ENCODE data around the gene UBE2I. TPM values are rescaled to one million over a fixed set of nuclear protein-coding genes. Genes with fewer than 3 reads are reported as not detected.

The UBE2I gene
- total RNA-seq, 3 donors from 2014 or later, result 79.8 to 101 (median 96.9) TPM

DNA sequence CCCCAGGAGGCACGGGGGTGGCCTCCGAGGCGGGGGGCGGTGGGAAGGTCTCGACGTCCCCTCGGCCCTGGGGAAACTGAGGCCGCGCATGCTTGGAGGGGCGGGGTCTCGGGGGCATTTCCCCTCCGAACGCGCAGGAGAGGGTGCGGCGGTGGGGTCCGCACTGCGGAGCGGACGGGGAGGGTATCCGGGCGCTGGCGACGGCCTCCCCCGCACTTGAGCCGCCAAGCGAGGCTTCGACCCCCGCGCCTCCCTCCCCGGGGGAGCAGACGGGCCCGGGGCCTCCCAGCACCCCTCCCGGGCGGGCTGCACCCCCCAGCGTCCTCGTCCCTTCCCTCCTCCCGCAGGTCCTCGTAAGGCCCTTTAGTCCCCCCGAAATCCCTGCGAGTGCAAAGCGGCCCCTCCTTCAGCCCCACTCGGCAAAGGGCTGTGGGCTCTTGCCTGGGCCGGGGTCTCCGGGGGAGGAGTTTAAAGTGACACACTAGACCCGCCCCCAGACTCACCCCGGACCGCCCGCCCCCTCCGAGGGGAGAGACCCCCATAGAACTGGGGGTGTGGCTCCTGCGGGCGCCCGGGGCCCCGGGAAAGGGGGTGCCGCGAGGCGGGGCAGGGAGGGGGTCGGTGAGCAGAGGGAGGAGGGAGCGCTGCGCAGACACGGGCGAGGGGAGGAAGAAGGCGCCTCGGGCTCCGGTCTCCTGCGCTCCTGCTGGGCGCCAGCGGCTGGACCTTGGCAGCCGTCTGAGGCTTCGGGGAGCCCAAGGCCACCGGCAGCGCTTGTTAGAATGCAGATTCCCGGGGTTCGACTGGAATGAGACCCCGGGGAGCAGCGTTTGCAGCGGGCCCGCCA lies 24.6 kb downstream of the UBE2I start:
- TF ChIP-seq CTCF (IDR thresholded peaks at IDR 0.05), result no peak
- intact Hi-C loops (cut with DNase I, micrococcal nuclease), result no loop called here
- ATAC-seq (no peak), DNase-seq (no peak)
- peaks cover 24% of the 10 kb centered on the region for H3K4me1 ChIP-seq (ENCODE audit: low read depth)
- no peaks in the 10 kb centered on the region for H3K36me3 ChIP-seq (ENCODE audit: low read depth)
- H3K4me3 ChIP-seq, result no peak overlapping the region
- no peaks in the 10 kb centered on the region for H3K9me3 ChIP-seq

DNA sequence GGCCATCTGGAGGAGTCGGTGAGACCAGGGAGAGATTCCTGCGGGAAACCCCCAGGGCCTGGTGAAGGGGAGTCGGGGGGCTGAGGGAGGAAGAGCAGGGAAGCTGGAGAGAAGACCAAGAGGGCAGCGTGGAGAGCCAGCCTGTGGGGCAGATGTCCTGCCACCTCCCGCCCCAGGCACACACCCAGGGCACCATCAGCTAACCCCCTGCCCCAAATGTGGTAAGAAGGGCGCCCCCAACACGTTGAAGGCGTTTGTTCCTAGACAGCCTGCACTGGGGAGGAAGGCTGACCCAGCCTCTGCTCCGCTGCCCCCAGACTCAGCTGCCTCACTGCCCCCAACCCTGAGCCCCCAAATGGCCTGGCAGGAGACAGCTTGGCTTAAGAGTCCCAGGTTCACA lies 25.3 kb downstream of the UBE2I start:
- TF ChIP-seq CTCF (IDR thresholded peaks at IDR 0.05), result no peak
- ATAC-seq (no peak), DNase-seq (no peak)
- Histone ChIP-seq H3K9me3 (no peaks in the 10 kb centered on the region), H3K4me3 (no peak overlapping the region), H3K36me3 (ENCODE audit: low read depth) (no peaks in the 10 kb centered on the region), H3K4me1 (ENCODE audit: low read depth) (peaks cover 24% of the 10 kb centered on the region)
- intact Hi-C loops (cut with DNase I, micrococcal nuclease), result no loop called here

DNA sequence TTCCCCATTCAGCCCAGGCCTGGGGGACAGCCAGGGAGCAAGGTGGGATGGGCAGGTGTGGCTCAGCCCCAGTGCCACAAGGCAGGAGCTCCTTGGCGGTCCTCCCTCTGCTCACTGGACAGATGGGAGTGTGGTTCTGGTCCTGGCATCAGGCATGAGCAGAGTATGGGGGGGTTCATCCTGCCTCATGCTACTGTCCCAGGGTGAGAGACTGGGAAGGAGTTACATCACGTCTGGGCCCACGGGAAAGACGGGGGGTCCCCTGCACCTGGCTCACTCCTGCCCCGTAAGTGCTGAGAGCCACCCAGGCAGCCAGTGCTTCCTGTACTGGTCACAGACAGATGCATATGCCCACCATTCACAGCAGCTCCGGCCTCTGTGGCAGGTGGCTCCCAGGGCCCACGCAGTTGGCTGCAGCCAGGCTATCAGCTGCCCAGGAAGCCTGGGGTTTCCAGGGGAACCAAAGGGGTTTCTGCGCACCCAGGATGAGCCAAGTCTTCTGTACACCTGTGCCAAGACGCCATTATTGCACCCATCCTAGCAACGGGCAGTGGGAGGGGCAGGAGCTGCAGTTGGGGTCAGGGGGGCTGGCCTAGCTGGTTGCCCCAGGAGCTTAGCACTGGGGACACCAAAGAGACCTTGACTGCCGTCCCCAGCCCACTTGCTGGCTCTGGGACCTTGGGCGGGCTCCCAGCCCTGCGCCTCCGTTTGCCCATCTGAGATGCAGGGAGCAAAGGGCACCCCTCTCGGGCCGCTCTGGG lies 26.0 kb downstream of the UBE2I start:
- H3K9me3 ChIP-seq, result no peaks in the 10 kb centered on the region
- intact Hi-C loops (cut with DNase I, micrococcal nuclease), result no loop called here
- H3K4me3 ChIP-seq, result no peak overlapping the region
- DNase-seq, result no peak
- peaks cover 24% of the 10 kb centered on the region for H3K4me1 ChIP-seq (ENCODE audit: low read depth)
- TF ChIP-seq CTCF (IDR thresholded peaks at IDR 0.05), result no peak
- no peaks in the 10 kb centered on the region for H3K36me3 ChIP-seq (ENCODE audit: low read depth)
- no peak for ATAC-seq

DNA sequence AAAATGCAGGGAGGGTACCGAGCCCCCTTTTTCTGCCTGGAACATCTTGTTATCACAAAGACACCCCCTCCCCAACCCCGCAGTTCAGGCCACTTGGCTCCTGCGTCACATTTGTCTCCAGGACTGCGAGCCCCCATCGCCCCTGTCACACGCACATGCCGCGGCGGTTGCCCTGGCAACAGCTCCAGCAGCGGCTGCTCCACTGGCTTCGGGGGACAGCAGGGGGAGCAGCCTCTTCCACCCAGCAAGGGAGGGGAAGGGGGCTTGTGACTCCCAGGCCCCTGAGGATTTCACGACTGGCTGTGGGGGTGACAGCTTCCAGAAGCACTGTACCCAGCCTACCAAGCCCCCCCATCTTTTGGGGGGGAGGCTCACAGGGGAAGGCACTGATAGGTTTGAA lies 26.6 kb downstream of the UBE2I start:
- peaks cover 24% of the 10 kb centered on the region for H3K4me1 ChIP-seq (ENCODE audit: low read depth)
- no peak for ATAC-seq
- DNase-seq, result no peak
- no peaks in the 10 kb centered on the region for H3K9me3 ChIP-seq
- H3K36me3 ChIP-seq (ENCODE audit: low read depth), result no peaks in the 10 kb centered on the region
- H3K4me3 ChIP-seq, result no peak overlapping the region
- intact Hi-C loops (cut with DNase I, micrococcal nuclease), result no loop called here
- TF ChIP-seq CTCF (IDR thresholded peaks at IDR 0.05), result no peak

GRCh38 chr16:1336619-1337018 lies 27.2 kb downstream of the UBE2I start:
- TF ChIP-seq CTCF (IDR thresholded peaks at IDR 0.05), result no peak
- no peak for DNase-seq
- Histone ChIP-seq H3K9me3 (no peaks in the 10 kb centered on the region), H3K4me3 (no peak overlapping the region), H3K36me3 (ENCODE audit: low read depth) (no peaks in the 10 kb centered on the region), H3K4me1 (ENCODE audit: low read depth) (peaks cover 19% of the 10 kb centered on the region)
- intact Hi-C loops (cut with DNase I, micrococcal nuclease), result no loop called here
- no peak for ATAC-seq
